ENCODE measurements around the gene TOR1AIP1.

- TF ChIP-seq POLR2A (IDR thresholded peaks at IDR 0.05; ENCODE audit: low read length) (no peak), GATA1 (IDR thresholded peaks at IDR 0.05; ENCODE audit: low read depth, low read length) (no peak)
Observed at GRCh38 chr1:179937668-179938254, 55.7 kb downstream of the TOR1AIP1 start.

All from erythroblast (primary cell).